Measurements from ENCODE around the gene UBE2Z. TPM values are rescaled to one million over a fixed set of nuclear protein-coding genes. Genes with fewer than 3 reads are reported as not detected.
A peak's percentile ranks its signal among the peaks of the same experiment; 100 is the strongest.

Gene UBE2Z
- total RNA-seq, 6 donors from 2014 or later: 38.6 to 79.6 (median 60.7) TPM

GRCh38 chr17:48909783-48910182 lies 1.6 kb downstream of the UBE2Z start:
- Histone ChIP-seq H3K9me3 (no peaks in the 10 kb centered on the region), H3K36me3 (peaks cover 3 to 40% (median 16%) of the 10 kb centered on the region in 4 donors), H3K4me1 (peaks cover 30 to 41% (median 32%) of the 10 kb centered on the region in 4 donors), H3K27ac (peak overlapping the region in 1 of 4 donors; percentile 94), H3K27me3 (no peaks in the 10 kb centered on the region), H3K4me3 (peak overlapping the region in 3 of 4 donors; percentile 95 to 96 (median 96))
- WGBS, 2 donors: 53 to 62% methylated on average over 4 of the region's 4 CpGs
- TF ChIP-seq POLR2AphosphoS5 (IDR thresholded peaks at IDR 0.05): no peak
- no peak for TF ChIP-seq EP300 (IDR thresholded peaks at IDR 0.05)
- no peak for TF ChIP-seq CTCF (IDR thresholded peaks at IDR 0.05)
- no peak for TF ChIP-seq POLR2A (IDR thresholded peaks at IDR 0.05)
- DNase-seq (no peak), ATAC-seq (ENCODE audit: low FRiP score in 2 of 2) (no peak)

GRCh38 chr17:48910370-48910769 lies 2.2 kb downstream of the UBE2Z start:
- H3K4me3 ChIP-seq: peak overlapping the region in 1 of 4 donors; percentile 96
- WGBS, 2 donors: 57 to 75% methylated on average over 2 of the region's 2 CpGs

GRCh38 chr17:48912476-48912875 lies 4.3 kb downstream of the UBE2Z start:
- Histone ChIP-seq H3K36me3 (peaks cover 3 to 66% (median 27%) of the 10 kb centered on the region in 4 donors), H3K4me3 (no peak overlapping the region), H3K27me3 (no peaks in the 10 kb centered on the region), H3K9me3 (no peaks in the 10 kb centered on the region), H3K4me1 (peaks cover 37 to 53% (median 39%) of the 10 kb centered on the region in 4 donors), H3K27ac (no peak overlapping the region)
- no peak for DNase-seq
- no peak for ATAC-seq (ENCODE audit: low FRiP score in 2 of 2)
- TF ChIP-seq EP300 (IDR thresholded peaks at IDR 0.05) (no peak), POLR2A (IDR thresholded peaks at IDR 0.05) (no peak), CTCF (IDR thresholded peaks at IDR 0.05) (no peak), POLR2AphosphoS5 (IDR thresholded peaks at IDR 0.05) (no peak)
- WGBS, 2 donors: 94% methylated on average over 2 of the region's 2 CpGs

More at GRCh38 chr17:48910370-48910769, 2.2 kb downstream of the UBE2Z start:
- Histone ChIP-seq H3K27ac (no peak overlapping the region), H3K4me1 (peaks cover 35 to 47% (median 37%) of the 10 kb centered on the region in 4 donors), H3K27me3 (no peaks in the 10 kb centered on the region), H3K9me3 (no peaks in the 10 kb centered on the region), H3K36me3 (peaks cover 3 to 46% (median 16%) of the 10 kb centered on the region in 4 donors)
- TF ChIP-seq EP300 (IDR thresholded peaks at IDR 0.05) (no peak), POLR2AphosphoS5 (IDR thresholded peaks at IDR 0.05) (no peak), CTCF (IDR thresholded peaks at IDR 0.05) (no peak), POLR2A (IDR thresholded peaks at IDR 0.05) (no peak)
- DNase-seq: no peak
- no peak for ATAC-seq (ENCODE audit: low FRiP score in 2 of 2)

- Histone ChIP-seq H3K27ac (peak overlapping the region; percentile 19 to 74 (median 63)), H3K4me1 (peaks cover 15 to 31% (median 20%) of the 10 kb centered on the region in 4 donors), H3K36me3 (peaks cover 29 to 93% (median 59%) of the 10 kb centered on the region in 4 donors), H3K4me3 (no peak overlapping the region), H3K27me3 (no peaks in the 10 kb centered on the region), H3K9me3 (no peaks in the 10 kb centered on the region)
- TF ChIP-seq POLR2AphosphoS5 (IDR thresholded peaks at IDR 0.05) (no peak), EP300 (IDR thresholded peaks at IDR 0.05) (peak in 1 of 4 donors; percentile 29)
- ATAC-seq (ENCODE audit: low FRiP score in 2 of 2) (peak; percentile 54 to 76), DNase-seq (peak in 1 of 2 donors; percentile 45)
- WGBS, 2 donors: 53 to 62% methylated on average over 4 to 5 of the region's 5 CpGs
Observed at GRCh38 chr17:48915459-48916282, 7.5 kb downstream of the UBE2Z start.

GRCh38 chr17:48925251-48925990 lies 17.2 kb downstream of the UBE2Z start:
- Histone ChIP-seq H3K4me3 (no peak overlapping the region), H3K27ac (no peak overlapping the region), H3K36me3 (peaks cover 56 to 100% (median 85%) of the 10 kb centered on the region in 4 donors), H3K27me3 (no peaks in the 10 kb centered on the region), H3K4me1 (peaks cover 0 to 7% (median 0%) of the 10 kb centered on the region in 4 donors), H3K9me3 (no peaks in the 10 kb centered on the region)
- no peak for TF ChIP-seq POLR2A (IDR thresholded peaks at IDR 0.05)
- TF ChIP-seq POLR2AphosphoS5 (IDR thresholded peaks at IDR 0.05): no peak
- no peak for TF ChIP-seq EP300 (IDR thresholded peaks at IDR 0.05)
- 88 to 90% methylated on average over 4 of the region's 4 CpGs for WGBS, 2 donors
- no peak for DNase-seq
- ATAC-seq (ENCODE audit: low FRiP score in 2 of 2): no peak
